Lung (tissue), 12 donors: Measurements from ENCODE around the gene GPX4. TPM values are rescaled to one million over a fixed set of nuclear protein-coding genes. Genes with fewer than 3 reads are reported as not detected.

ENCODE experiments used
- ATAC-seq: fragments of 200-7000 bp; cut with Tn5 transposase; one replicate; pipeline ENCODE4 v1.9.1; 2020; ENCODE audit warnings: moderate number of reproducible peaks; ENCODE audit not compliant: insufficient read depth, low FRiP score
- DNase-seq, 3 donors: peaks; one replicate each; pipeline ENCODE4 v3.0.0-alpha.2; 2013 to 2017
- H3K27ac ChIP-seq, 2 donors: one replicate each; pipeline ENCODE4 v1.5.1; 2013; ENCODE audit warnings: mild to moderate bottlenecking in 2 of 2, moderate library complexity in 2 of 2, control low read depth in 1 of 2, inconsistent platforms in 1 of 2, low read depth in 1 of 2, low read length in 1 of 2
- H3K27me3 ChIP-seq, 3 donors: one replicate each; pipeline ENCODE4 v1.5.1; 2013; ENCODE audit warnings: low read length in 2 of 3; ENCODE audit not compliant: control insufficient read depth in 3 of 3, insufficient read depth in 3 of 3
- H3K36me3 ChIP-seq, 4 donors: one replicate each; pipeline ENCODE4 v1.5.1; 2013; ENCODE audit warnings: low read length in 4 of 4, mild to moderate bottlenecking in 1 of 4, moderate library complexity in 1 of 4; ENCODE audit not compliant: control insufficient read depth in 4 of 4, insufficient read depth in 4 of 4
- H3K4me1 ChIP-seq, 5 donors: one replicate each; pipeline ENCODE4 v1.5.1; 2013; ENCODE audit warnings: low read length in 5 of 5, mild to moderate bottlenecking in 2 of 5, moderate library complexity in 1 of 5; ENCODE audit not compliant: control insufficient read depth in 5 of 5, insufficient read depth in 5 of 5
- H3K4me3 ChIP-seq: one replicate; pipeline ENCODE4 v1.5.1; 2013; ENCODE audit warnings: mild to moderate bottlenecking, control low read depth, moderate library complexity
- H3K9ac ChIP-seq, 2 donors: one replicate each; pipeline ENCODE4 v1.5.1; 2013; ENCODE audit warnings: low read length in 2 of 2, control low read depth in 1 of 2; ENCODE audit not compliant: insufficient read depth in 1 of 2
- H3K9me3 ChIP-seq, 4 donors: one replicate each; pipeline ENCODE4 v1.5.1; 2013; ENCODE audit warnings: low read length in 3 of 4, mild to moderate bottlenecking in 1 of 4, moderate library complexity in 1 of 4; ENCODE audit not compliant: control insufficient read depth in 4 of 4, insufficient read depth in 3 of 4
- CTCF ChIP-seq: IDR thresholded peaks from 2 replicates; pipeline ENCODE4 v1.5.1; 2012; ENCODE audit warnings: mild to moderate bottlenecking; ENCODE audit errors: control extremely low read depth, extremely low read depth
- whole genome bisulfite sequencing, 2 donors: extraction: QIAGEN DNeasy Blood & Tissue Kit; methylation state at CpG; one replicate each; pipeline ENCODE4 v1.1.7; 2013; 5-methylcytosine and 5-hydroxymethylcytosine counted together
- polyA plus RNA-seq, 2 donors: library from polyadenylated mRNA; stranded (reverse); fragments of 200-250 nt; gene quantifications; one replicate each; pipeline ENCODE4 v1.2.1, GENCODE V29; 2013
- total RNA-seq, 2 donors: library from RNA; depleted of rRNA in 1 of 2; stranded (reverse); fragments of >200 nt in 1 of 2; gene quantifications; one replicate each; pipeline ENCODE4 v1.2.1, GENCODE V29; 2014 to 2021
- donor health status: control.
- donor health status: control.
- donor health status: Bipolar disorder and iron deficiency.
- donor health status: healthy.
- donor health status: DM: yes; HTN: yes; CAD: no.

The GPX4 gene
- total and polyA plus RNA-seq, 4 donors, result 91.6 to 1,031 (median 466) TPM

DNA sequence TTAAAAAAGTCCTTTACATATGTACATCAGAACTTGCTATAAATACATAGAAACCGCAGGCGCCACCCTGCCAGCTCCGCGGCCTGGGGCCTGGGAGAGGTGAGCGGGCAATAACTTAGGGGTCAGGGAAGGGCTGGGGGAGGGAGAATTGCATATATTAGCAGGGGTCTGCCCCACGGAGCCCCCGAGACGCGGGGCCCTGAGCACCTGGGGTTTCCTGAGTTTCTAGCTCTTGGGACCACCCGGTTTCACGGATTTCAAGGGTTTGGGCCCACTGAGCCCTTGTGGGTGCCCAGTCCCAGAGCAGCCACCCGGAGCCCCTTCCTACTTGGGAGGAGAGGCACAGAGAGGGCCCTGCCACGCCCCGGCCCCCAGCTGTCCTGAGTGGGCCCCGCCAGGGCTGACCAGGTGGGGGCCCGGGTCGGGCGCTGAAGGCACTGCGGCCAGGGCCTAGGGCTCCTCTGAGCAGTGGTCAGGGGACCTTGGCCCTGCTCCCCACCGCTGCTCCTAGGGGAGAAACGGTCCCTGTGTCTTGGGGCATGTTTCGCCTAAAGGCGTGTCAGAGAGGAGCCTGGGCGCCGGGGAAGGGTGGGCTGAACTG is 4.0 kb downstream of the GPX4 start:
- H3K4me1 ChIP-seq, result peaks cover 4 to 21% (median 6%) of the 10 kb centered on the region in 5 donors
- no peak overlapping the region for H3K9ac ChIP-seq
- peaks cover 0 to 2% (median 0%) of the 10 kb centered on the region in 4 donors for H3K9me3 ChIP-seq
- WGBS, 2 donors, result 93% methylated on average over 25 of the region's 25 CpGs
- no peak overlapping the region for H3K27ac ChIP-seq
- no peak overlapping the region for H3K4me3 ChIP-seq
- no peaks in the 10 kb centered on the region for H3K27me3 ChIP-seq
- peaks cover 0 to 69% (median 6%) of the 10 kb centered on the region in 4 donors for H3K36me3 ChIP-seq
- no peak for ATAC-seq
- no peak for DNase-seq
- TF ChIP-seq CTCF, result no peak

DNA sequence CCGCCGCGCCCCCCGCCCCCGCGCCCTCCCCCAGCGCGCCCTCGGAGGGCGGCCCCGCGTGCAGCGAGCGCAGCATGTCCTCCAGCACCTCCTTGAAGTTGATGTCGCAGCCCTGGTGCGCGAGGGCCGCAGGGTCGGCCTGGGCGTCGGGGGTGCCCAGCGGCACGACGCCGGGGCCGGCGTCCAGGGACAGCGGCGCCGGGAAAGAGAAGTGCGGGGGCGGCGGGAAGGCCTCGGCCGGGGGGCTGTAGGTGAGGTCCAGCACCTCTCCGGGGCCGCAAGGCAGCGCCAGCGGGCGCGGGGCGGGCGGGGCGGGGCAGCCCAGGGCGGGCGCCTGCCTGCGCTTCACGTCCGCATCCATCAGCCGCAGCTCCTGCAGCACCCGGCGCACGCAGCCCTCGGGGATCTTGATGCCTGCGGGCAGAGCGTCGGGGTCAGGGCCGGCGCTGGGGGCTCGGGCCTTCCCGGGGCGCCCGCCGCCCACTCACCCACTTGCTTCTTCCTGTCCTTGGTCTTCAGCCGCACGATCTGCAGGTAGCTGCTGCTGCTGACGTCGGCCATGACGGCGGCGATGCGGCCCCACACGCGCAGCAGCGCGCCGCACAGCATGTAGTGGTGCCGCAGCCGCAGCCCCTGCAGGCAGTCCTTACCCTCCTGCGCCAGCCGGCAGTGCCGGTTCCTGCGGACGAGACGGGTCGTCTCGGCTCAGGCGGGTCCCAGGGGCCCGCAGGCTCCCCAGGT is 4.7 kb downstream of the GPX4 start:
- Histone ChIP-seq H3K27me3 (no peaks in the 10 kb centered on the region), H3K36me3 (peaks cover 0 to 74% (median 6%) of the 10 kb centered on the region in 4 donors), H3K9ac (no peak overlapping the region), H3K9me3 (peaks cover 0 to 2% (median 0%) of the 10 kb centered on the region in 4 donors), H3K4me3 (no peak overlapping the region), H3K4me1 (peaks cover 0 to 19% (median 2%) of the 10 kb centered on the region in 5 donors), H3K27ac (no peak overlapping the region)
- no peak for ATAC-seq
- DNase-seq, result no peak
- TF ChIP-seq CTCF, result no peak
- WGBS, 2 donors, result 96% methylated on average over 83 to 89 of the region's 89 CpGs

GRCh38 chr19:1109032-1109551 is 5.3 kb downstream of the GPX4 start:
- Histone ChIP-seq H3K36me3 (peaks cover 2 to 81% (median 7%) of the 10 kb centered on the region in 4 donors), H3K4me3 (no peak overlapping the region), H3K9ac (no peak overlapping the region), H3K9me3 (peaks cover 0 to 2% (median 0%) of the 10 kb centered on the region in 4 donors), H3K27ac (no peak overlapping the region), H3K27me3 (no peaks in the 10 kb centered on the region), H3K4me1 (peaks cover 0 to 25% (median 6%) of the 10 kb centered on the region in 5 donors)
- DNase-seq (no peak), ATAC-seq (no peak)
- no peak for TF ChIP-seq CTCF
- WGBS, 2 donors, result 93 to 94% methylated on average over 48 of the region's 48 CpGs
